ENCODE measurements around the gene HIP1.
A peak's percentile ranks its signal among the peaks of the same experiment; 100 is the strongest.
"Not testable (repeated sequence)": the region's sequence is repeated elsewhere in the genome, so short reads cannot be mapped to it uniquely, and the experiment has no call there.

The HIP1 gene

GRCh38 chr7:75738975-75739795 is 444 bp upstream of the HIP1 start:
- peak; percentile 94 for DNase-seq

DNA sequence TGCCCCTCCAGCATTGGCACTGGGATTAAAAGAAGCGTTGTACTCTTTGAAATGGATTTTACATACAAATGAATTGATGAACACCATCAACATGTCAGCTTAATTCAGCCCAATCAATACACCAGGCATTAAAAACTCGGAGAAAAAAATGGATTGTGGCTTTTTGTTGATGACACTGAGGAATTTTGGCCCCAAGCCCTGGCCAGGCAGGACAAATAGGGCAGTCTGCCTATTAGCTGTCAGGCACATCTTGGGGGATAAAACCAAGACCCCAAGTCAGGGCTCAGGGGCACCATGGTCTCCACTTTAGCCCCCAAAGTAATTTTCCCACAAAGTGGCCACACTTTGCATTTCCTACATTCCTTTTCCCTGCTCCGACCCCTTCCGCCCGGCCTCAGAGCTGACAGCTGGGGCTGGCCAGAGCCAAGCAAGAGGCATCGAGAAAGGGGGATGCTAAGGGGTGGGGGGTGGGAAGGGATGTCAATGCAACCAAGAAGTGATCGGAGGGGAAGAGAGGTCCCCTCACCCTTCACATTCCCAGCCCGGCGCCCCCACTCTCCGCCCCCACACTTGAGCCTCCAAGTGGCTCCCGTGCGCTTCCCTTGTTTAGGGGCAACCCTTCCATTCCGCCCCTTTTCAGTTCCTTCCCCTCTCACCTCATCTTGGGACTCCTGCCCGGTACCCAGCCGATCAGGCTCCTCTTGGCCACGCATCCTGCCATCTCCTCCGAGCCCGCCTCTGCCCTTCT is 711 bp downstream of the HIP1 start:
- DNase-seq: no peak

DNA sequence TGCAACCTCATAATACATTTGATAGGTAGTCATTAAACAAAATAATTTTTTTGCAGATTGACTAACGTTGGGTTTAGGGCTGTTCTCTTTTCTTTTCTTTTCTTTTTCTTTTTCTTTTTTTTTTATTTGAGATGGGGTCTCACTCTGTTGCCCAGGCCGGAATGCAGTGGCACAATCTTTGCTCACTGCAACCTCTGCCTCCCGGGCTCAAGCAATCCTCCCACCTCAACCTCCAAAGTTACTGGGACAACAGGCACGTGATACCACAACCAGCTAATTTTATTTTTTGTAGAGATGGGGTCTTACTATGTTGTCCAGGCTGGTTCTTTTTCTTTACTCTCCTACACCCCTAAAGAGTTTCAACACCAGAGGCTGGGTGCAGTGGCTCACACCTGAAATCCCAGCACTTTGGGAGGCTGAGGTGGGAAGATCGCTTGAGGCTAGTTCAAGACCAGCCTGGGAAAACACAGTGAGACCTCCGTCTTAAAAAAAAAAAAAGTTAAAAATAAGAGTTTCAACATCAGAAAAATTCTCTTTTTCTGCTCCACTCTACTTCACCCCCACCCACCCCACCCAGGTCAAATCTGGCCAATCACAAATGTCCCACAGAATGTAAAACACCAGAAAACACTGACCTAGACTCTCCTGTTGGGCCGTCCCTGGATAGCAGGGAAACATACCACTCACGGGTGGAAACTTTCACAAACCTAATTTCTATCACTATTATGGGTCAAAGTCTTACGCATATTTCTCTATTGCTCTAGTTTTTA is 3.0 kb downstream of the HIP1 start:
- DNase-seq: no peak

GRCh38 chr7:75734586-75735458 is 3.9 kb downstream of the HIP1 start:
- no peak for DNase-seq

GRCh38 chr7:75732764-75733630 is 5.7 kb downstream of the HIP1 start:
- no peak for DNase-seq

- DNase-seq: no peak
Observed at GRCh38 chr7:75732016-75732521, 6.7 kb downstream of the HIP1 start.

- no peak for DNase-seq
Observed at GRCh38 chr7:75729851-75730274, 8.9 kb downstream of the HIP1 start.

DNA sequence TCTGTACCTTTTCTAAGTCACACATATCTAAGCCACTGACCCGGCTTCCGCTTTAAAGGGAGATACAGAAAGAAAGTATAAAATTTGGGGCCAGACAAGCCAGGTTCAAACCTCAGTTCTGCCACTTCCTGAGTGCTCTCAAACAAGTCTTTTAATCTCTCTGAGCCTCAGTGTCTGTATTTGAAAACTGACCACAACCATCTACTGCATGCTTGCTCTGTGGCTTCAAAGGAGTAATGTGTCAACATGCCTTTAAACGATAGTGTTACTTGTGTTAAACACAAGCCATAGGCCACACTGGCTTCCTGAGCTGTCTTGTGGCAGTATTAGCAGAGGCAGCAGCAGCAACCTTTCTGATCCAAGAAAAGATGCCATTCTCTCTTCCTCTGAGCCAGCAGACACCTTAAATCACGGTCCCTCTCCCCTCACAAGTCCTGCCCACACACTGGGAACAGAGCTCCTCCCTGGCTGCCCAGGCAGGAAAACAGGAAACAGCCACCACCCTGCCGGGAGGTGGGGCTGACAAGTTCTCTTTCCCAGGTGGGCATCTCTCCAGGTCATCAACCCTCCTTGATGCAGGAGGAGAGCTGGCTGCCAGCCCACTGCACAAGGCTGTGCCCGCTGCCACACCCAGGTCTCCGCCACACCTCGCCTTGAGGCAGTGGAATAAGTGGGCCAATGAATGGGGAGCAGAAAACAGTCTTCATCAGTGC is 10.7 kb downstream of the HIP1 start:
- peak; percentile 92 for DNase-seq

DNA sequence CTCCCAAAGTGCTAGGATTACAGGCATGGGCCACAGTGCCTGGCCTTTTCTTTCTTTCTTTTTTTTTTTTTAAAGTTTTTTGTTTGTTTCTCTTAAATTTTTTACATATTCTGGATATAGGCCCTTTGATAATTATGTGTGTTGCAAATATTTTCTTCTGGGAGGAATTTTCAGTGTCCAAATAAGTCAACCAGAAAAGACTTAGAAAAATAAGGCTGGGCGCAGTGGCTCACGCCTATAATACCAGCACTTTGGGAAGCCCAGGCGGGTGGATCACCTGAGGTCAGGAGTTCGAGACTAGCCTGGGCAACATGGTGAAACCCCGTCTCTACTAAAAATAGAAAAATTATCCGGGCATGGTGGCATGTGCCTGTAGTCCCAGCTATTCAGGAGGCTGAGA is 11.4 kb downstream of the HIP1 start:
- not testable (repeated sequence) for DNase-seq

DNA sequence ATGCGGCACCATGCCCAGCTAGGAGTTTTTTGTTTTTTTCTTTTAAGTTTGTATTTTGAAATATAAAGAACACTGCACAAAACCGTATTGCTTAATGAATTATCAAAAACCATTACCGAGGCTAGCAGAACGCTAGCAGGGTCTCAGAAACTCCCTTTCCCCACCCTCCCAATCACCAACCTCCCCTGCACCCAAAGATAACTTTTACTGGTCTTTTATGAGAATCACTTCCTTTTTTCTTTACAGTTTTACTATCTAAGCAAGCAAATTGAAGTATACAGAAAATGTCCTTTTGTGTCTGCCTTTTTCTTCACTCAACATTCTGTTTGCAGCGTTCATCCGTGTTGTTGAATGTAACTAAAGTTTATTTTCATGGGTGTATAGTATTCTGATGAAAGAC is 13.4 kb downstream of the HIP1 start:
- DNase-seq: no peak

GRCh38 chr7:75723444-75723843 is 15.3 kb downstream of the HIP1 start:
- DNase-seq: no peak

DNA sequence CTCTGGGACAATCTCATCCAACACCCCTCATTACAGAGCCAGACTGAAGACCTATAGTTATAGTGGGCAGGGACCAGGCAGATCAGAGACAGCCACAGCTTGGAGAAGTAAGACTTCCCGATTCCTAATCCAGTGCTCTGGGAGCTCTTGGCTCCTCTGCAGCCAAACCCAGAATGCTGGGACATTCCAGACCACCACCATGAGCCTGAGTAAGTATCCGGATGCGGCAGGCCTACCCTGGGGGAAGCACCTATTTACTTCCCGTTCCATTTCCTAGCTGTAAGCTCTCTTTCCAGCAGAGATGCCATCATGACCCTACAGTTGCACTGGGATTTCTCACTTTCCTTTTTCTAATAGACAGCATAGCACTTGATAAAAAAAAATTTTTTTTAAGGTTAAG is 16.4 kb downstream of the HIP1 start:
- no peak for DNase-seq

DNA sequence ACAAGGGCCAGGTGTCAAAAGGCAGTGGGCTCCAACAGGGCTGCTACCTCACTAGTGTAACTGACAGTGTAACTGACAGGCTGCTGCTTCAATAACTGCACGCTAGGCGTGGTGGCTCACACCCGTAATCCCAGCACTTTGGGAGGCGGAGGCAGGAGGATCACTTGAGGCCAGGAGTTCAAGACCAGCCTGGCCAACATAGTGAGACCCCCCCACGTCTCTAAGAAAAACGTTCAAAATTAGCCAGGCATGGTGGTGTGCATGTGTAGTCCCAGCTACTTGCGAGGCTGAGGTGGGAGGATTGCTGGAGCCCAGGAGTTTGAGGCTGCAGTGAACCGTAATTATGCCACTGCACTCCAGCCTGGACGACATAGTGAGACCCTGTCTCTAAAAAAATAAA is 16.8 kb downstream of the HIP1 start:
- DNase-seq: not testable (repeated sequence)

DNA sequence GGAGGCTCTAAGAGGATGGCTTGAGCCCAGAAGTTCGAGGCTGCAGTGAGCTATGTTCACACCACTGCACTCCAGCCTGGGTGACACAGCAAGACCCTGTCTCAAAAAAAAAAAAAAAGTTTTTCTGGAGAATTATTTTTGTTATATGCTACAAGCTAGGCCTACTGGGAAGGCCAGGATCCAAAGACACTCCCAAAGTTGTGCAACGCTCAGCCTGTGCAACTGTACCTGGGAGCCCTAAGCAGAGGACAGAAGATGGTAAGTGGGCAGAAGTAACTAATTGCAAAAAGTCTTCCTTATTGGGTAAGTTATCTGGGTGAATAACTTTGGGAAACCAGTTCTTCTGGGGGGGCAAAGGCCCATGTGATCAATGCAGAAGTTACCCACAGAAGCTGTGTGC is 17.3 kb downstream of the HIP1 start:
- DNase-seq: no peak

GRCh38 chr7:75719626-75720025 is 19.1 kb downstream of the HIP1 start:
- no peak for DNase-seq

DNA sequence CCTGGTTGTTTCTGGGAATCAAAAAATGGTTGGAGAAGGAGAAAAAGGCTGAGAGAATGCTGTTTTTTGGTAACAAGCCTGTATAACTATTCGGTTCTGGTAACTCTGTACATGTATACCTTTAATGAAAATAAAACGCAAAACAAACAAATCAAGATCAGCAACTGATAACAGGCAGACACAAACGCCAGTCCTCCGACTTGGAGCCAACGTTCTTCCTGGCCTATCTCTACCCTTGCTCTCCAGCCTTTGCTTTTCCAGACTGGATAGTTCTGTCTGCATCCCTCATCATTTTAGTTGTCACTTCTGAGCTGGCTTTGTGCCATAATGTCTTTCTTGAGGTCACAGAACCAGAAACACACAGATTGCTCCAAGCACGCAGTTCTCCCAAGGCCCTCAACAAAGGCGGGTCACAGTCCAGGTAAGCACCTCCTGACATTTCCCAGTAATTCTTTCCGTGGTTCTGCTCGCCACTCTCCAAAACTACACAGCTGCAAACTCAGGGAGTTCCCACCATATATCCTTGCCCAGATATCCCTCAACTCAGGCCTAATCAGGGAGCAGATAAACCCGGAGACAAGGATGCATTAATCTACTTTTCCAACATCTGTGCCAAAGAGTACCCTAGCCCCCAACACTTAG is 20.2 kb downstream of the HIP1 start:
- no peak for DNase-seq

GRCh38 chr7:75717746-75718145 is 21.0 kb downstream of the HIP1 start:
- DNase-seq: not testable (repeated sequence)

DNA sequence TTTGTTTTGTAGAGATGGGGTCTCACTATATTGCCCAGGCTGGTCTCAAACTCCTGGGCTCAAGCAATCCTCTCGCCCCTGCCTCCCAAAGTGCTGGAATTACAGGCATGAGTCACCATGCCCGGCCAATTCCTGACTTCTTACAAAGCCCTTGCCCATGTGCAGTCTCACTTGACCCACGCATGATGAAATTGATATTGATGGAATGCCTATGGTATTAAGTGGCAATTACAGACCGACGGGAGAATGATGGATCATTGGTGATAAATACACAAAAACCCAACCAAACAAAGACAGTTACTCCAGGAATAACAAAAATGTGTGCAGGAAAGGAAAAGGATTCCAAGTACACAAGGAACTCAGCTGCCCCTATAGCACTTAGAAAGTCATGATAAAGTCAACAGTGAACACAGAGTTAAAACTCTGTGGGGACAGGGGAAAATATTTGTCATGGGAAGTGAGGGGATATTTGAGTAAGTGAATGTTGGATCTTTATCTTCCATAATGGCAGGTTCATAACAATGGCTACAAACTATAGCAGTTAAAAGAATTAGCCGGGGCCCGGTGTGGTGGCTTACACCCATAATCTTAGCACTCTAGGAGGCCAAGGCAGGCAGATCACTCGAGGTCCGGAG is 21.6 kb downstream of the HIP1 start:
- no peak for DNase-seq

GRCh38 chr7:75715864-75716263 is 22.9 kb downstream of the HIP1 start:
- DNase-seq: no peak

All from NCI-H1105 (cell line).